Activated T-helper 9 cell treated with anti-CD3 and anti-CD28 coated beads, Interleukin-2, amount 50 U/mL, for 16 hours (primary cell): ENCODE measurements around the gene PDIA2.

Source experiments
- DNase-seq: peaks from one replicate; pipeline ENCODE4 v3.0.0-alpha.2; 2020; ENCODE audit warnings: low read depth

Gene PDIA2

DNA sequence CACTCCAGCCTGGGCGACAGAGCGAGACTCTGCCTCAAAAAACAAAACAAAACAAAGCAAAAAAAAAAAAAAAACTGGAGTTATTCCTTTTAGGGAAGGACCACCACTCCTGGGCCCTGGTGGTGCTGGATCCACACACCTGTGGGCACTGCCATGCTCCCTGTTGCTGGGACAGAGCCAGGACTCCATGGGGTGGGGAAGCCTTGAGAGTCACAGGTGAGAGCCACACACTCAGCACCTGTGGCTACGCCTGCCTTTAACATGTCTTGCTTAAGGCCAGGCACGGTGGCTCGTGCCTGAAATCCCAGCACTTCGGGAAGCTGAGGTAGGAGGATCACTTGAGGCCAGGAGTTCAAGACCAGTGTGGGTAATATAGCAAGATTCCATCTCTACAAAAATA is 18.3 kb downstream of the PDIA2 start:
- DNase-seq, result no peak

DNA sequence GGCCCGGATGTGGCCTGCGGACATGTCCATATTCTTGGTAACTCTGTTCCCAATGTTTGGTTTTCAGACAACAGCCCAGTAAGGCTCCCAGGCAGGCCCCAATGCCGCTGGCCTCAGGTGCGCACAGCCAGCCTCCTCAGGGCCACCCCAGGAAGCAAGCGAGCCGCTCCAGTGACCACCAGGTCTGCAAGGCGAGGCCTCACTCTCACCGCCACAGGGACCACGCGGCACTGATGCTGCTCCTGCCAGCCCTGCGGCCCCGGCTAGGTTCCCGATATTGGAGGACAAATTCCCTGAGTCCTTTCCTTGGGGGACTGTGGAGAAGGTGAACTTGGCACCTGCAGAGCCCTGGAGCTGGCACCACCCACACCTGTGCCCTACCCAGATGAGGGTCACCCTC is 19.0 kb downstream of the PDIA2 start:
- DNase-seq, result no peak

GRCh38 chr16:303760-304505 is 21.0 kb downstream of the PDIA2 start:
- no peak for DNase-seq

GRCh38 chr16:305916-306626 is 23.1 kb downstream of the PDIA2 start:
- no peak for DNase-seq

DNA sequence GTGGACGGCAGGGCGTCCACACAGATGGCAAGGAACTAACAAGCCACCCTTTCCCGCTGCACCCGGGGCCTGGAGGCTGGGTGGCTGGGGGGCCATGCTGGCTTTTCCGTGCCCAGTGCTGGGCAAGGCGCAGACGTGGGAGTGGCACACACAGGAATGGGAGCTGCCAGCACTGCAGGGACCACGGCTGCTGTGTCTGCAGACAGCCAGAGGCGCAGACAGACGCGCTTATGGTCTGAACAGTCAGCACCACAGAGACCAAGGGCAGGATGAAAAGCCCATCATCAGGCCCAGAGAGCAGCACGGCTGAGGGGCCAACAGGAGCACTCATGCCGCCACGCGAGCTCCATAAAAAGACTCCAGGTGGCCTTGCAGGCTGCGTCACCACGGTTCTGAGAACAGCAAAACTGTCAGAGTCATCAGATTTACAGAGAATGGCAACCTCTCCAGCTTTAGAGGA is 24.0 kb downstream of the PDIA2 start:
- DNase-seq, result no peak

DNA sequence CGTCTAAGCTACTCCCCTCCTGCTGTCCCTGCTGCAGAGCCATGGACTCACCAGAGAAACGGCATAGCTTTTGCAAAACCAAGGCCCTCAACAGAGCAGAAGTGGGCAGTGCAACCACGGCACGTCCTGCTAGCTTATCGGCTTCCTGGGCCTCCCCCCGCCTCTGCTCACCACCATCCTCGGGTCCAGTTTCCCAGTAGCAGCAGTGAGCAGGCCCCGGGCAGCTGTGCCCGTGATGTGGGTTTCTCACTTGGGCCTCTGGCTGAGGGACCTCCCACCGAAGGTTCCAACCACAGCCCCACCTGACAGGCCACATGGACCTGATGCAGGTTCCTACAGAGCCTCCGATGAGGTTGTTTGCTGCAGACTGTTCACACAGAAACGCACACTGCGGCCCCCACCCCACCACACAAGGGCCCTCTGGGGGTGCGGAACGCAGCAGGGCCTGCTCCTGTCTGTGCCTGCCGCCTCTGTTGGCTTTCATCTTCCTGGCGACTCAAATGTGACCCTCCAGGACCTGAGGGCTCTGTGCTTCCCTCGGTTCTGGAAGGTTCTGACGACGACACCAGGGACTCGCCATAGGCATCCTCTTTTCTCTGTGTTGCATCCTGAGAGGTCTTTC is 24.8 kb downstream of the PDIA2 start:
- DNase-seq, result no peak

GRCh38 chr16:309476-309875 is 26.5 kb downstream of the PDIA2 start:
- no peak for DNase-seq

DNA sequence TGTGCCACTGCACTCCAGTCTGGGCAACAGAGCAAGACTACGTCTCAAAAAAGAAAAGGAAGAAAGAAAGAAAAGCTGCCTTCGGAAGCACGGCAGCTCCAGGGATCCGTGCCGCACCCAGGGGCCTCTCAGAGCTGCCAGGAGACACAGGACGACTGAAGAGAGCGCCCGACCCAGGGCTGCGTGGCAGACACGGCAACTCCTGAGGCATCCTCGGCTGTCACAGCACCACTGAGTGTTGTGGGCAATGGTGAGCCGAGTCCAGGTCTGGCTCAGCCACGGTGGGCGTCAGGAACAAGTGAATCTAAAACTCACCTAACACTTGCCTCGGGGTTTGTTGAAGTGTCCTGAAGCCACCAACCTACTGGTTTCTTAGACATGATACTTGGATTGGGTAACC is 28.8 kb downstream of the PDIA2 start:
- no peak for DNase-seq

DNA sequence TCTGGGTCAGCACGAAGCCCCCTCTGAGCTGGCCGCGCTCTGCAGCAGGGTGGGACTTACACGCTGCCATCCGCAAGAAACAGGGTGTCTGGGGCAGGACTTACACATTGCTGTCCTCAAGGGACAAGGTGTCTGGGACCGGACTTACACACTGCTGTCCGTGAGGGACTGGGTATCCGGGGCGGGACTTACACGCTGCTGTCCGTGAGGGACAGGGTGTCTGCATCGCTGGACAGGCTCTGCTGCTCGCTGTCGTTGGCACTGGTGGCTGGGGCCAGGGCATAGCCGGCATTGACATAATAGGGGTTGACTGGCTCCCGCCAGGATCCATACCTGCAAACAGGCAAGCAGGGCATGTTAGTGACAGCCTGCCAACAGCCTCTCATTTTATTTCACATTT is 31.4 kb downstream of the PDIA2 start:
- no peak for DNase-seq

DNA sequence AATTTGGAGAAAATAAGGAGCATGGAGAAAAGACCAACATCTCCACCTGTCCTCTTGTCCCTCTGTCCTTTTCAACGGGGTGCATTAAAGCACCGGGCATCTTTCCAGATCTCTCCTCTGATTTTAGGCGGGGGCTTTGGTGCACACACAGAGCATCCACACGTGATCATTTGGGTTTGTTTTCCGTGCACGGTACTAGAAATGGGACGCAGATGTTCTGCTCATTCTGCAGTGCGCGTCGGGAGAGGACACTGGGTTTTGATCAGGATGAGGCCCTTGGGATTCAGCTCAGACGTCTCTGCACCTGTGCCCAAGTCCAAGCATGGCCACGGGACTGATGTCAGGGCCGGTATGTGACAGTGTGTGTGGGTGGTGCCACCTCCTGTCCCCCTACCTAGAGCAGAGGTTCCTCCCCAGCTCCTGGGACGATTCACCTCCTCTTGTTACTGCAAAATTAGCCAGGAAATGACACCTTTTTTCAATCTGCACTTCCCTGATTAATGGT is 31.9 kb downstream of the PDIA2 start:
- DNase-seq, result no peak

GRCh38 chr16:316741-317464 is 33.9 kb downstream of the PDIA2 start:
- DNase-seq, result no peak

GRCh38 chr16:317583-317982 is 34.6 kb downstream of the PDIA2 start:
- no peak for DNase-seq

DNA sequence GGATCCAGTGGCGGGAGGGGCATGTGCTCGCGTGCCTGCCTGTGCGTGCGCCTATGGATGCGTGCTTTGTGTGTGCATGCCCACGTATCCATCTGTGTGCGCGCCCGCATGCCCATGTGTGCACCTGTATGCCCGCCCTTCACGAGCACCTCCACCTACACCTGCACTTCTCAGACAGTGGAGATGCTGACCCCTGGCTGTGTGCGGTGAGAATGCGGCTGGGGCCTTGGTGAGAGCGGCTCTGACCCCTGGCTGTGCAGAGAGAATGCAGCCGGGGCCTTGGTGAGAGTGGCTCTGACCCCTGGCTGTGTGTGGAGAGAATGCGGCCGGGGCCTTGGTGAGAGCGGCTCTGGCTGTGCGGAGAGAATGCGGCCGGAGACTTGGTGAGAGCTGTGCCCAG is 35.7 kb downstream of the PDIA2 start:
- DNase-seq, result no peak

GRCh38 chr16:320206-320605 is 37.2 kb downstream of the PDIA2 start:
- no peak for DNase-seq

GRCh38 chr16:321532-321931 is 38.6 kb downstream of the PDIA2 start:
- DNase-seq, result no peak

GRCh38 chr16:322476-323143 is 39.6 kb downstream of the PDIA2 start:
- DNase-seq, result no peak

GRCh38 chr16:324201-324450 is 41.2 kb downstream of the PDIA2 start:
- DNase-seq, result no peak

DNA sequence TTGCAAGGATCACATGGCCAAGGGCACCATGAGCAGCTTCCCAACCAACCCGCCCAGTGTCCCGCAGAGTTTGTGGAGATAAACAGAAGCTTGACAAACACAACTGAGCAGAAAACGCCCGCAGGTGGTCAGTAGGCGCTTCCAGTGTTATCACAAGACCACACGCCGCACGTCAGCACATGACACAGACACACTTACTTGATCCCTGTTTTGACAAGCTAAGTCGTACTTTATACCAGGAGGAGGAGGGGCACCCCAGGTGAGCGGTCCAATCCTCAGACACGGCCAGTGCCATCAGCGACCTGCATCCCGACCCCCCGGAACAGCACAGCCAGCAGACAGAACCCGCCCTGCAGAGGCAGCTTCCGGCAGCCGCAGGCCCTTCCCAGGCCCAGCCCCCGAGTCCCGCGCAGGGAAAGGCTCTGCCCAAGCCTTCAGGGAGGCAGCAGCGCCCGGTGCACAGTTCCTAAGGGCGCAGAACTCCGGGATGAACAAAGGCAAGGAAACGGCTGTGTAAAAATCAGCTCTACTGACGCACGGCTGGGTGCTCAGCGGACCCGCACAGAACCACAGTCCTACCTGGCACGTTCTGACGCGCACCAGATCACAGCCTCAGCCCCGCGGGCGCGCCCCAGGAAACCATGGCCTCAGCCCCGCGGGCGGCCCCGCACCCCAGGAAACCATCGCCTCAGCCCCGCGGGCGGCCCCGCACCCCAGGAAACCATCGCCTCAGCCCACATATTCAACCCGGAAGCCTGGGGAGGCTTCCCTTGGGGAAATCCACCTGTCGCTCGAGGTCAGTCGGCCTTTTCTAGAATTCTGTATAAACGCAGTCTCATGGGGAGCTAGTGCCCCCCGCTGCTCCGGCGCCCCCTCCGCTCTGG is 41.7 kb downstream of the PDIA2 start:
- DNase-seq, result peak; percentile 52

DNA sequence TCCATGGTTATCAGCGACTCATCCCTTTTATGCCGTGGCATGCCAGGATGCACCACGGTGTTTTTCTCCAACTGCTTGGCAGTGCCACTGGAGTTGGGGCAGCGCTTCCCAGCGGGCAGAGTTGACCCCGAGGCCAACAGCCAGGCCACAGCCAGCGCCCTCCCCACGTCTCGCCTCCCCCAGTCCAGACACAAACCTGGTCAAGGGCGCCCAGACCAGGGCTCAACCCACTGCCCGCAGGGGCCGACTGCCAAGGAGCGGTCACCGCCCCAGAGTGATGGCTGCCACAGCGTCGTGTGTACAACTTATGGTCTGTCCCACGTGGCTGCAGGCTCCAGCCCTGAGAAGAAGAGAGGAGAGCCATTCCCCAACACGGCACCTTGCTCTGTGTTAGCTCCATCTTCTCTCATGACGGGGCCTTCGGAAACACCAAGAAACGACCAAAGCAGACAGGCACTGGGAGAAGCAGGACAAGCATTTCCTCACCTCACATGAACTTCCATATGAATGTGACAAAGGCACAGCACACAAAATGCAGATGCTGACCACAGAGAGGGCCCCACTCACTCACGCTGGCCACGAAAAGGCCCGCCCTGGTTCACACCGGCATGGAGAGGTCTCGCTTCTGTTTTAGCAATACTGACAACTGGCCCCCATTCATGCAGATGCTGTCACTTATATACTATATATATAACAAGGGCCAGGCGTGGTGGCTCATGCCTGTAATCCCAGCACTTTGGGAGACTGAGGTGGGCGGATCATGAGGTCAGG is 42.6 kb downstream of the PDIA2 start:
- DNase-seq, result no peak

- DNase-seq, result no peak
Measured at GRCh38 chr16:330741-331140, 47.8 kb downstream of the PDIA2 start.
